NCI-H1105 (cell line): ENCODE results near the gene BAD.
"Not testable (repeated sequence)": the region's sequence is repeated elsewhere in the genome, so short reads cannot be mapped to it uniquely, and the experiment has no call there.

Experiments used
- DNase-seq: peaks from one replicate; lab custom pipeline; 2025; lab: John Stamatoyannopoulos, UW

Gene BAD

GRCh38 chr11:64284048-64284961, at the start of gene BAD:
Gene BAD (minus strand): TSS chr11:64284665. CDS start chr11:64284368, 297 bp downstream.
- peak; percentile 94 for DNase-seq

GRCh38 chr11:64333556-64333955, 49.1 kb upstream of the BAD start:
- DNase-seq = no peak

DNA sequence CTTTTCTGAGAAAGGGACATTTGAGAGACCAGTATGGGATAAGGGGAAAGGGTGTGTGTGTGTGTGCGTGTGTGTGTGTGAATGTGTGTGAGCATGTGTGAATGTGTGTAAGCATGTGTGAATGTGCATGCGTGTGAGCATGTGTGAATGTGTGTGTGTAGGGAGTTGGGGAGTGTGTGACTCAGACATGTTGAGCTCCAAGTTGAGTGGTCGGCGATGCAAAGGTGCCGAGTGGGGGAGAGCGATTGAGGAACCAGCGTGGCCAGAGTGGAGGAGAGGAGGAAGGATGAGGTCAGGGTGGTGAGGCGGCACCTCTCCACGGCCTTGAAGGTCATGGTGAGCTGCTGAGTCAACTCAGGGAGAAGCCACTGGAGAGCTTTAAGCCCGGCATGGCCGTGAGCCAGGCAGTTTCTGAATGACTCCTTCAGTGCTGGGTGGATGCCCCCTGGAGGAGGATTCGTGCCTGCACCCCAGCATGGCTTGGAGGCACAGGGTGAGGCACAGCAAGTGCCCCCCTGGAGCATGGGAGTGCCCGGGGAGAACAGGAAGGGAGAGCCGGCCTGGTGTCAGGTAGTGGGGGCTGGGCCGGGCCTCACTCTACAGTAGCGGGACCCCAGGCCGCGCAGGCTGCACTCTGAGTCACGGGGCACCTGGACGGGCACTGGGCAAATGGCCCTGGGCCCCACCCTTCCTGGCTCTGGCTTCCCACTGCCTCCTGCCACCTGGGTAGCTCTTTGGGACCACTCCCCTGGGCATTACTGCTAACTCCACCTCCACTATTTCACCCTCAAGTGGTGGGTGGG, 47.3 kb upstream of the BAD start:
- DNase-seq = no peak

- DNase-seq = no peak
These were observed 46.4 kb upstream of the BAD start for GRCh38 chr11:64330888-64331287.

DNA sequence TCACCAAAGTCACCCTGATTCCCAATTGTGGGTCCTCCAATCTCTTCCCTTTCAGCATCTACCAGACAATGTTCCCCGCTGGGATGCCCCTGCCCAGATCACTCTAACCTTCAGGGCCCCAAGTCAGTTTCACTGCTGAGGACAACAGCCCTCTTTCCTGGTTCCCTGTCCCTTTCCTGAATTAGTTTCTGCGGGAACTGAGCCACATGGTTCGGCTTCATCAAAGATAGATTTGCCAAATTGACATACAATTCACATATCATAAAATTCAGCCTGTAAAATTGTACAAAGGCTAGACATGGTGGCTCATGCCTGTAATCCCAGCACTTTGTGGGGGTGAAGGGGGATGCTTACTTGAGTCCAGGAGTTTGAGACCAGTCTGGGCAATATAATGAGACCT, 43.5 kb upstream of the BAD start:
- DNase-seq = no peak

GRCh38 chr11:64327375-64327774, 42.9 kb upstream of the BAD start:
- DNase-seq = no peak

- DNase-seq = no peak
These were observed 40.4 kb upstream of the BAD start for GRCh38 chr11:64324692-64325469.

DNA sequence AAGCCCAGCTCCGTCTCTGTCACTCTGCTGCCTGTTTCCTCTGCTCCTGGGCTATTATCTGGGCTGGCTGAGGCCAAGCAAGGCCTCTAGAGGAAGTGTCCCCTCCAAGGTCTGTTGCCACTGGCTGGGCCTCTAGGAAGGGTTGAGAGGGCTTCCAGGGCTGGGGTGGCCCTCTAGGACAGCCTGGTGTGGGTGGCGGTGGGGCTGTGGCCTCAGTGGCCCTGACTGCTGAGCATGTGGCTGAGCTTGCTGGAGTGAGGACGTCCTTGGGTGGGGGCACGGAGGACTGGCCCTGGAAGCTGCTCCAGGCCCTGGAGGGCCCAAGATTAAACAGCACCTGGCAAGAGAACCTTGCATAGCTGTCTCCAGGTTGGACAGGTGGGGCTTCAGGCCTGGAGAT, 39.5 kb upstream of the BAD start:
- not testable (repeated sequence) for DNase-seq

GRCh38 chr11:64323373-64323772, 38.9 kb upstream of the BAD start:
- DNase-seq = no peak

DNA sequence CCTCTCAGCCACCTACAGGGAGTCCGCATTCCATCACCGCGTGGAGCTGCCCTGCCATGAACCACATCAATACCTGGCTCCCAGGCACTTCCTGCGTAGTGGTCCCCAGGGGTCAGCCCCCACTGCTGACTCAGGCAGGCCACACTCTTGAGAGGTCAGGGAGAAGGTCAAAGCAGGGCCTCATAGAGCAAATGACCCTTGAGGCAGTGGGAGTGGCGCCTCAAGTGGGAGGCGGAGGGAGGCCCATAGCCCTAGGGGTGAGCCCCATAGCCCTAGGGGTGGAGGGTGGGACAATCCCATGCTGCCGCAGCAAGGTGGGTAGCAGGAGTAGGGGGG, 38.4 kb upstream of the BAD start:
- no peak for DNase-seq

DNA sequence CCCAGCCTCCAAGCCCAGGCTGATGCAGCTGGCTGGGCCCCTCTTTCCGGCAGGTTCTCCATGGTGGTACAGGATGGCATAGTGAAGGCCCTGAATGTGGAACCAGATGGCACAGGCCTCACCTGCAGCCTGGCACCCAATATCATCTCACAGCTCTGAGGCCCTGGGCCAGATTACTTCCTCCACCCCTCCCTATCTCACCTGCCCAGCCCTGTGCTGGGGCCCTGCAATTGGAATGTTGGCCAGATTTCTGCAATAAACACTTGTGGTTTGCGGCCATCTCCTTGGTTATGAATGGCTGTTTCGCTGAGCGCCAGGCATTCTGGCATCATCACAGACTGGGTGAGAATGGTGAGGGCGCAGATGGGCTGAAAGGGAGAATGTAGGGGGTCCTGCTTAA, 37.1 kb upstream of the BAD start:
- DNase-seq = no peak

- no peak for DNase-seq
These were observed 36.6 kb upstream of the BAD start for GRCh38 chr11:64321026-64321425.

DNA sequence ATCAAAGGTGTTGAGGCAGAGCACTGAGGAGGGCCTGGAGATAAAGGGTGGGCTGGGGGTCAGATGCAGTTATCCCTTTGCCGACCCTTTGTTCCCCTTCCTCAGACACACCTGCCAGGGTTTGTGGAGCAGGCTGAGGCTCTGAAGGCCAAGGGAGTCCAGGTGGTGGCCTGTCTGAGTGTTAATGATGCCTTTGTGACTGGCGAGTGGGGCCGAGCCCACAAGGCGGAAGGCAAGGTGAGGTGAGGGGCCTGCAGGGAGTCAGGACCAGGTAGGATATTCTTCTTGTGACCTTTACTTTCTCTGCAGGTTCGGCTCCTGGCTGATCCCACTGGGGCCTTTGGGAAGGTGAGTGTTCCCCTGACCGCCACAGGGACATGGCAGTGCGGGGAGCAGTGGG, 36.1 kb upstream of the BAD start:
- DNase-seq = no peak

- no peak for DNase-seq
These were observed 34.6 kb upstream of the BAD start for GRCh38 chr11:64318766-64319761.

- DNase-seq = peak; percentile 90
These were observed 33.7 kb upstream of the BAD start, which contains the start of gene PRDX5 for GRCh38 chr11:64317961-64318765. Gene PRDX5 (plus strand): TSS chr11:64318121. CDS start chr11:64318216, 95 bp downstream.

GRCh38 chr11:64317325-64317960, 33.0 kb upstream of the BAD start, which contains the start of gene TRMT112:
Gene TRMT112 (minus strand): TSS chr11:64317559. CDS start chr11:64317526, 33 bp downstream.
- peak; percentile 98 for DNase-seq

GRCh38 chr11:64316672-64317324, 32.3 kb upstream of the BAD start:
- DNase-seq = peak; percentile 72

DNA sequence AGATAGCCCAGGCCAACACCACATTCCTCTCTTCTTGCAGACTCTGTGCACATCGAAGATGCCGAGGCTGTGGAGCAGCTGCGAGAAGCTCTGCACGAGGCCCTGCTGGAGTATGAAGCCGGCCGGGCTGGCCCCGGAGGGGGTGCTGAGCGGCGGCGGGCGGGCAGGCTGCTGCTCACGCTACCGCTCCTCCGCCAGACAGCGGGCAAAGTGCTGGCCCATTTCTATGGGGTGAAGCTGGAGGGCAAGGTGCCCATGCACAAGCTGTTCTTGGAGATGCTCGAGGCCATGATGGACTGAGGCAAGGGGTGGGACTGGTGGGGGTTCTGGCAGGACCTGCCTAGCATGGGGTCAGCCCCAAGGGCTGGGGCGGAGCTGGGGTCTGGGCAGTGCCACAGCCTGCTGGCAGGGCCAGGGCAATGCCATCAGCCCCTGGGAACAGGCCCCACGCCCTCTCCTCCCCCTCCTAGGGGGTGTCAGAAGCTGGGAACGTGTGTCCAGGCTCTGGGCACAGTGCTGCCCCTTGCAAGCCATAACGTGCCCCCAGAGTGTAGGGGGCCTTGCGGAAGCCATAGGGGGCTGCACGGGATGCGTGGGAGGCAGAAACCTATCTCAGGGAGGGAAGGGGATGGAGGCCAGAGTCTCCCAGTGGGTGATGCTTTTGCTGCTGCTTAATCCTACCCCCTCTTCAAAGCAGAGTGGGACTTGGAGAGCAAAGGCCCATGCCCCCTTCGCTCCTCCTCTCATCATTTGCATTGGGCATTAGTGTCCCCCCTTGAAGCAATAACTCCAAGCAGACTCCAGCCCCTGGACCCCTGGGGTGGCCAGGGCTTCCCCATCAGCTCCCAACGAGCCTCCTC, 31.4 kb upstream of the BAD start:
- not testable (repeated sequence) for DNase-seq
